Esophagus muscularis mucosa (tissue), 4 donors: ENCODE results near the gene ZNF3.

Source experiments
- EP300 ChIP-seq: sonication (generic); formaldehyde crosslinking; IDR thresholded peaks from one replicate; pipeline ENCODE4 v1.6.1; 2017; ENCODE audit warnings: antibody characterized with exemption
- POLR2A ChIP-seq: fragments of 450-650 bp; IDR thresholded peaks from one replicate; pipeline ENCODE4 v1.6.1; 2017; ENCODE audit warnings: antibody characterized with exemption, moderate library complexity, mild to moderate bottlenecking, low read depth
- TF ChIP-seq, protein P1 (sequence below), 3 experiments: fragments of 200-600 bp in 2 of 3; fragments of 450-650 bp in 1 of 3; sonication (generic) in 2 of 3; IDR thresholded peaks; one replicate each; pipeline ENCODE4 v1.5.1; 2017 to 2019; ENCODE audit warnings: antibody characterized with exemption in 3 of 3, mild to moderate bottlenecking in 2 of 3, moderate library complexity in 1 of 3

DNA sequence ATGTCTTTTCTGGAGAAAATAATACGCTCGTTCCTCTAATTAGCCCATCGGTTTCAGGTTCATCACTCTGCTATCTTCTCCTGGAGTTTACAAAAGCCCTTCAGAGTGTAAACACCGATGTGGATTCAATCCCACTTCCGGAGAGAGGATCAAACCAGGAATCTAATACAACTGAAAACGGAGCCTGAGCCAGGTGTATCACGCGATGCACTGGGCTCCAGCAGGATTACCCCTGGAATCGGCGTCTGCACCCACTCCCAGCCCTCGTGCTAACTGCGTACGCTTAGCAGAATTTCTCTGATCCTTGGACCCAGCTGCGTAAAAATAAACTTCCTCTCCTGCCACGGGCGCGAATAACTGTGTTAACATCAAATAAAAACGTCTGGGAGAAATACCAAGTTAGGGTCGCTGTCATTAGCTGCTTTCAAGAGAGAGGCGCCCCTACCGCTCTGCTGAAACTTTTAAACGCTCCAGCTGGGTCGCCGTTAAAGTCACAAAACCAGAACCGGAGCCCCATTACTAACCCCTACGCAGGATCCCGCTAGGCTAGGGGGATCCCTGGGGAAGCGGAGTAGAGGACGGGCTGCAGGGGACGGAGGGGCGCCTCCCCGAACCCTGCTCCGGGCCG lies 502 bp downstream of the ZNF3 start:
- TF ChIP-seq, protein P1, sequence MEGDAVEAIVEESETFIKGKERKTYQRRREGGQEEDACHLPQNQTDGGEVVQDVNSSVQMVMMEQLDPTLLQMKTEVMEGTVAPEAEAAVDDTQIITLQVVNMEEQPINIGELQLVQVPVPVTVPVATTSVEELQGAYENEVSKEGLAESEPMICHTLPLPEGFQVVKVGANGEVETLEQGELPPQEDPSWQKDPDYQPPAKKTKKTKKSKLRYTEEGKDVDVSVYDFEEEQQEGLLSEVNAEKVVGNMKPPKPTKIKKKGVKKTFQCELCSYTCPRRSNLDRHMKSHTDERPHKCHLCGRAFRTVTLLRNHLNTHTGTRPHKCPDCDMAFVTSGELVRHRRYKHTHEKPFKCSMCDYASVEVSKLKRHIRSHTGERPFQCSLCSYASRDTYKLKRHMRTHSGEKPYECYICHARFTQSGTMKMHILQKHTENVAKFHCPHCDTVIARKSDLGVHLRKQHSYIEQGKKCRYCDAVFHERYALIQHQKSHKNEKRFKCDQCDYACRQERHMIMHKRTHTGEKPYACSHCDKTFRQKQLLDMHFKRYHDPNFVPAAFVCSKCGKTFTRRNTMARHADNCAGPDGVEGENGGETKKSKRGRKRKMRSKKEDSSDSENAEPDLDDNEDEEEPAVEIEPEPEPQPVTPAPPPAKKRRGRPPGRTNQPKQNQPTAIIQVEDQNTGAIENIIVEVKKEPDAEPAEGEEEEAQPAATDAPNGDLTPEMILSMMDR (IDR thresholded peaks at IDR 0.05): no peak
- TF ChIP-seq POLR2A: no peak
- no peak for TF ChIP-seq EP300
